Measurements from ENCODE around the gene HPN. TPM values are rescaled to one million over a fixed set of nuclear protein-coding genes. Genes with fewer than 3 reads are reported as not detected.
A peak's percentile ranks its signal among the peaks of the same experiment; 100 is the strongest.

Gene HPN
- total RNA-seq, 4 donors from 2014 or later: 0.67 to 1.4 TPM; not detected in 2

DNA sequence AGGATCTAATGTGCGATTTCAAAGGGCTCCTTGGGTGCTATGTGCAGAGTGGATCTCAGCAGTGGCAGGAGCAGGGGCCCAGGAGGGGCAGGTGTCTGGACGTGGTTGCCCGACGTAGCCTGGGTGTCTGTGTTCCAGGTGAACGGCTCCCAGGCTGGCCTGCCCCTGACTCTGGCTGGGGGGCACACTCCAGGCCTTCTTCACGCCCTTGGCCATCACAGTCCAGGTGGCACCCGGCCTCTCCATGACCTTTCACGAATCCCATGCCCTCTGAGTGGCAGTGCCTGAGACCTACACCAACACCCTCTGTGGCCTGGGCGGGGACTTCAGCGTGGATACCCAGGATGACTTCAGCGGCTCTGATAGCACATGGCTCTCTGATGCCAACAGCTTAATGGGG lies 62.8 kb downstream of the HPN start:
- H3K27me3 ChIP-seq: no peaks in the 10 kb centered on the region
- DNase-seq: no peak
- H3K36me3 ChIP-seq: no peaks in the 10 kb centered on the region
- H3K27ac ChIP-seq: no peak overlapping the region
- TF ChIP-seq, protein P1, sequence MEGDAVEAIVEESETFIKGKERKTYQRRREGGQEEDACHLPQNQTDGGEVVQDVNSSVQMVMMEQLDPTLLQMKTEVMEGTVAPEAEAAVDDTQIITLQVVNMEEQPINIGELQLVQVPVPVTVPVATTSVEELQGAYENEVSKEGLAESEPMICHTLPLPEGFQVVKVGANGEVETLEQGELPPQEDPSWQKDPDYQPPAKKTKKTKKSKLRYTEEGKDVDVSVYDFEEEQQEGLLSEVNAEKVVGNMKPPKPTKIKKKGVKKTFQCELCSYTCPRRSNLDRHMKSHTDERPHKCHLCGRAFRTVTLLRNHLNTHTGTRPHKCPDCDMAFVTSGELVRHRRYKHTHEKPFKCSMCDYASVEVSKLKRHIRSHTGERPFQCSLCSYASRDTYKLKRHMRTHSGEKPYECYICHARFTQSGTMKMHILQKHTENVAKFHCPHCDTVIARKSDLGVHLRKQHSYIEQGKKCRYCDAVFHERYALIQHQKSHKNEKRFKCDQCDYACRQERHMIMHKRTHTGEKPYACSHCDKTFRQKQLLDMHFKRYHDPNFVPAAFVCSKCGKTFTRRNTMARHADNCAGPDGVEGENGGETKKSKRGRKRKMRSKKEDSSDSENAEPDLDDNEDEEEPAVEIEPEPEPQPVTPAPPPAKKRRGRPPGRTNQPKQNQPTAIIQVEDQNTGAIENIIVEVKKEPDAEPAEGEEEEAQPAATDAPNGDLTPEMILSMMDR (IDR thresholded peaks at IDR 0.05): no peak
- no peak for TF ChIP-seq POLR2A (IDR thresholded peaks at IDR 0.05)
- no peak overlapping the region for H3K4me3 ChIP-seq
- H3K9me3 ChIP-seq: no peaks in the 10 kb centered on the region
- peaks cover 0 to 6% (median 0%) of the 10 kb centered on the region in 4 donors for H3K4me1 ChIP-seq

DNA sequence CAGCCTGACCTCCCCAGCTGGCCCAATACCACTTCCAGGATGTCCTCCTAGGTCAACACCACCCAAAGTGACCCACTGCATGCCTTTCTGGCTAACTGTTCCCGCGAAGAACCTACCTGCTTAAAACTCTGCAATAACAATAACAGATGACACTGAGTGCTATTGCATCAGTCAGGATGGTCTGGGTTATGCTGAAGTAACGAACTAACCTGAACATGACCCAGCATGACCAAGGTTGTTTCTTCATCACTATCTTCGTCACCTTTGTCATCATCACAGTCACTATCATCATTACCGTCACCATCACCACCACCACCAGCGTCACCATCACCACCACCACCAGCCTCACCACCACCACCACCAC lies 63.5 kb downstream of the HPN start:
- no peak for DNase-seq

DNA sequence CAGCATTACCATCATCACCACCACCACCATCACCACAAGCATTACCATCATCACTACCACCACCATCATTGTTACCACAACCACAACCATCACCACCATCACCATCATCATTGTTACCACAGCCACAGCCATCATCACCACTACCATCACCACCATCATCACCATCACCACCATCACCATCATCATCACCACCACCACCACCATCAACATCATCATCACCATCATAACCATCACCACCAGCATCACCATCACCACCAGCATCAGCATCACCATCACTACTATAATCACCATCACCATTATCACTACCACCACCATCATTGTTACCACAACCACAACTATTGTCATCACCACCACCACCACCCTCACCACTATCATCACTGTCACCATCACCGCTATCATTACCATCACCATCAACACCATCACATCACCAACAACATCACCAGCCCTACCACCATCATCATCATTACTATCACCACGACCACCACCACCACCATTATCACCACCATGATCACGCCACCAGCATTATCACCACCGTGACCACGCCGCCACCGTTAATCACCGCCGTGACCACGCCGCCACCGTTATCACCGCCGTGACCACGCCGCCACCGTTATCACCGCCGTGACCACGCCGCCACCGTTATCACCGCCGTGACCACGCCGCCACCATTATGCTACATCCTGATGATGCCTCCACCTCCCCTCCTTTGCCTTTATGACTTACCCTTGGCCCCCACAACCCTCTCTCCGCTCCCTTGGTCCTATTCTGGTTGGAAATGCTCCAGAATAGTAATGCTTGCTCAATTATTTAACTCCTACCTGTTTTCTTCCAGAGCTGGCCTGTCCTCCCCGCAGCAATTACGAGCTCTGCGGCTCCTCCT lies 64.1 kb downstream of the HPN start:
- H3K36me3 ChIP-seq: no peaks in the 10 kb centered on the region
- H3K27ac ChIP-seq: no peak overlapping the region
- TF ChIP-seq, protein P1 (IDR thresholded peaks at IDR 0.05): no peak
- TF ChIP-seq POLR2A (IDR thresholded peaks at IDR 0.05): no peak
- H3K4me1 ChIP-seq: peaks cover 0 to 9% (median 0%) of the 10 kb centered on the region in 4 donors
- H3K9me3 ChIP-seq: no peaks in the 10 kb centered on the region
- no peak overlapping the region for H3K4me3 ChIP-seq
- no peak for DNase-seq
- no peaks in the 10 kb centered on the region for H3K27me3 ChIP-seq

More for the DNA sequence above, 63.5 kb downstream of the HPN start:
- no peaks in the 10 kb centered on the region for H3K36me3 ChIP-seq
- no peaks in the 10 kb centered on the region for H3K27me3 ChIP-seq
- H3K27ac ChIP-seq: no peak overlapping the region
- no peak overlapping the region for H3K4me3 ChIP-seq
- peaks cover 0 to 9% (median 0%) of the 10 kb centered on the region in 4 donors for H3K4me1 ChIP-seq
- H3K9me3 ChIP-seq: no peaks in the 10 kb centered on the region
- TF ChIP-seq, protein P1 (IDR thresholded peaks at IDR 0.05): no peak
- no peak for TF ChIP-seq POLR2A (IDR thresholded peaks at IDR 0.05)

DNA sequence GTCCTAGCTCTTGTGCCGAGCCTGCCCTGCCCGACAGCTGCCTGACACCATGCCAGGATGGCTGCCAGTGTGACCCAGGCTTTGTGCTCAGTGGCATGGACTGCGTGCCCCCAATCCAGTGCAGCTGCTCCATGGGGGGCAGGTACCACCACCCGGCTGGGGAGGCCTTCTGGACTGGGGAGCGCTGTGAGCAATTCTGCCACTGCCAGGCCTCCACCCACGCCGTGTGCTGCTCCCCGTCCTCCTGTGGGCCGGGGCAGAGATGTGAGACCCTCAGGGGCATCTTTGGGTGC lies 64.7 kb downstream of the HPN start:
- DNase-seq: no peak
- H3K36me3 ChIP-seq: no peaks in the 10 kb centered on the region
- H3K27me3 ChIP-seq: no peaks in the 10 kb centered on the region
- H3K9me3 ChIP-seq: no peaks in the 10 kb centered on the region
- TF ChIP-seq, protein P1 (IDR thresholded peaks at IDR 0.05): no peak
- TF ChIP-seq POLR2A (IDR thresholded peaks at IDR 0.05): no peak
- H3K4me3 ChIP-seq: no peak overlapping the region
- H3K4me1 ChIP-seq: peaks cover 0 to 9% (median 0%) of the 10 kb centered on the region in 4 donors
- H3K27ac ChIP-seq: no peak overlapping the region

DNA sequence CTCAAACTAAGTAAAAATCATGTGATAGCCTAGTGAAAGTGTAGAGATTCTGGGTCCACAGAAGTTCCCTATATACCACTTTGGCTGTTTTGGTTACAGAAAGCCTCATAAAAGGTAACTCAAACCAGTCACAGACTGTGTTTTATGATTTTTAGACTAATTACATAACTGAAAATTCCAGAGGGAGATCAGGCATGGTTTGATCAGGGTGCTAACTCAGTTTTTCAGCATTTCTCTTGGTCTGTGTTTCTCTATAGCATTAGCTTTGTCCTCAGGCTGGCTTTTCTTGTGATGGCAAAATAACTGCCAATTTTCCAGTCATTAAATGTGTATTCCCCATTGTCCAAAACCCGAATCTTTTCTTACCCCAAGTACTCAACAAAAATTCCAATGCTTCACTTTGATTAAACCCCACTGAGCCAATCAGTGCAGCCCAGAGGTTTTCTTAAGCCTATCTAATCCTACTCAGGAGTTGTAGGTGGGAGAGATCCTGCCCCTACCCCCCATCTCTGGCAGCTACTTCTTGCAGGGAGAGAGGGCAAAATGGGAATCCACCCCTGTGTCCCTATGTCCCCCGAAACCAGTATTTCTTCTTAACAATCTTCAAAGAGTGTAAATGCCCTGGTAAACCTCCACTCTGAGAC lies 65.5 kb downstream of the HPN start:
- no peaks in the 10 kb centered on the region for H3K27me3 ChIP-seq
- H3K27ac ChIP-seq: peak overlapping the region in 1 of 4 donors; percentile 13
- no peak for DNase-seq
- H3K36me3 ChIP-seq: no peaks in the 10 kb centered on the region
- peaks cover 0 to 9% (median 0%) of the 10 kb centered on the region in 4 donors for H3K4me1 ChIP-seq
- no peak for TF ChIP-seq POLR2A (IDR thresholded peaks at IDR 0.05)
- TF ChIP-seq, protein P1 (IDR thresholded peaks at IDR 0.05): no peak
- no peaks in the 10 kb centered on the region for H3K9me3 ChIP-seq
- H3K4me3 ChIP-seq: no peak overlapping the region

Measured in Peyer's patch (tissue), 4 donors.